ENCODE measurements around the gene CDA.

The CDA gene

GRCh38 chr1:20588634-20589225 lies at the start of gene CDA:
CDA (plus strand) TSS chr1:20589097; CDS start chr1:20589130, 33 bp downstream.
- DNase-seq (no peak), ATAC-seq (no peak)

- ATAC-seq = no peak
- DNase-seq = no peak
These were observed 48.6 kb upstream of the CDA start for GRCh38 chr1:20540281-20540680.

GRCh38 chr1:20546637-20547036 lies 42.3 kb upstream of the CDA start:
- no peak for ATAC-seq
- no peak for DNase-seq

- DNase-seq (no peak), ATAC-seq (no peak)
These were observed 37.7 kb upstream of the CDA start for GRCh38 chr1:20551161-20551560.

- DNase-seq (peak; percentile 23), ATAC-seq (no peak)
These were observed 36.8 kb upstream of the CDA start, which contains the start of gene FAM43B for GRCh38 chr1:20551945-20552727. FAM43B (plus strand) TSS chr1:20552573; CDS start chr1:20552974, 401 bp downstream.

GRCh38 chr1:20552728-20553445 lies 36.0 kb upstream of the CDA start:
- no peak for ATAC-seq
- DNase-seq = no peak

- ATAC-seq = no peak
These were observed 33.7 kb upstream of the CDA start for GRCh38 chr1:20555025-20555757.

GRCh38 chr1:20555758-20556120 lies 33.2 kb upstream of the CDA start:
- ATAC-seq (no peak), DNase-seq (no peak)

More at GRCh38 chr1:20555025-20555757, 33.7 kb upstream of the CDA start:
- no peak for DNase-seq

GRCh38 chr1:20558191-20558590 lies 30.7 kb upstream of the CDA start:
- no peak for ATAC-seq
- no peak for DNase-seq

GRCh38 chr1:20560966-20561365 lies 27.9 kb upstream of the CDA start:
- DNase-seq (no peak), ATAC-seq (no peak)

- ATAC-seq = no peak
- DNase-seq = no peak
These were observed 23.7 kb upstream of the CDA start for GRCh38 chr1:20565234-20565633.

GRCh38 chr1:20569523-20570098 lies 19.3 kb upstream of the CDA start:
- ATAC-seq (no peak), DNase-seq (no peak)

GRCh38 chr1:20571427-20571826 lies 17.5 kb upstream of the CDA start:
- ATAC-seq = no peak
- no peak for DNase-seq

- DNase-seq (no peak), ATAC-seq (no peak)
These were observed 14.9 kb upstream of the CDA start for GRCh38 chr1:20573987-20574386.

GRCh38 chr1:20574686-20575540 lies 14.0 kb upstream of the CDA start:
- ATAC-seq = peak; percentile 68
- DNase-seq = peak; percentile 76

GRCh38 chr1:20575541-20576336 lies 13.2 kb upstream of the CDA start:
- ATAC-seq (no peak), DNase-seq (no peak)

- ATAC-seq (no peak), DNase-seq (no peak)
These were observed 10.8 kb upstream of the CDA start for GRCh38 chr1:20578062-20578461.

GRCh38 chr1:20578721-20579395 lies 10.0 kb upstream of the CDA start:
- no peak for ATAC-seq
- no peak for DNase-seq

GRCh38 chr1:20584890-20585289 lies 4.0 kb upstream of the CDA start:
- no peak for DNase-seq
- ATAC-seq = no peak

Data from stimulated activated naive CD8-positive, alpha-beta T cell treated with anti-CD3 and anti-CD28 coated beads, Interleukin-15, Interleukin-2, amounts not matched to agents 100 U/mL and 50 U/mL, for 24 hours (primary cell).